Fibroblast of upper back skin (primary cell): ENCODE data around the gene DCDC1.

Experiments
- DNase-seq: peaks from one replicate; pipeline ENCODE4 v3.0.0-alpha.2; 2013

The DCDC1 gene

GRCh38 chr11:30902929-30903328 lies 466.6 kb downstream of the DCDC1 start:
- no peak for DNase-seq

- no peak for DNase-seq
Observed at GRCh38 chr11:30895046-30895445, 474.5 kb downstream of the DCDC1 start.

GRCh38 chr11:30893318-30893717 lies 476.2 kb downstream of the DCDC1 start:
- DNase-seq: peak; percentile 7

- DNase-seq: peak; percentile 73
Observed at GRCh38 chr11:30889143-30889794, 480.3 kb downstream of the DCDC1 start.

- DNase-seq: no peak
Observed at GRCh38 chr11:30879322-30880005, 490.1 kb downstream of the DCDC1 start.

- no peak for DNase-seq
Observed at GRCh38 chr11:30878400-30878799, 491.1 kb downstream of the DCDC1 start.

- DNase-seq: peak; percentile 44
Observed at GRCh38 chr11:30876663-30877396, 492.7 kb downstream of the DCDC1 start.

- no peak for DNase-seq
Observed at GRCh38 chr11:30876228-30876627, 493.3 kb downstream of the DCDC1 start.

GRCh38 chr11:30875806-30876205 lies 493.7 kb downstream of the DCDC1 start:
- no peak for DNase-seq

- no peak for DNase-seq
Observed at GRCh38 chr11:30873924-30874610, 495.5 kb downstream of the DCDC1 start.

- DNase-seq: peak; percentile 19
Observed at GRCh38 chr11:30868626-30869081, 500.9 kb downstream of the DCDC1 start.

GRCh38 chr11:30863209-30863608 lies 506.3 kb downstream of the DCDC1 start:
- DNase-seq: no peak

- no peak for DNase-seq
Observed at GRCh38 chr11:30861531-30861930, 508.0 kb downstream of the DCDC1 start.

- no peak for DNase-seq
Observed at GRCh38 chr11:30861064-30861463, 508.5 kb downstream of the DCDC1 start.

GRCh38 chr11:30860146-30860545 lies 509.4 kb downstream of the DCDC1 start:
- DNase-seq: no peak

- peak; percentile 30 for DNase-seq
Observed at GRCh38 chr11:30859669-30860068, 509.9 kb downstream of the DCDC1 start.

- DNase-seq: peak; percentile 24
Observed at GRCh38 chr11:30855383-30856006, 514.0 kb downstream of the DCDC1 start.

GRCh38 chr11:30853439-30853838 lies 516.1 kb downstream of the DCDC1 start:
- DNase-seq: no peak

- DNase-seq: no peak
Observed at GRCh38 chr11:30852645-30853044, 516.9 kb downstream of the DCDC1 start.

- no peak for DNase-seq
Observed at GRCh38 chr11:30852091-30852490, 517.4 kb downstream of the DCDC1 start.

GRCh38 chr11:30837252-30837651 lies 532.3 kb downstream of the DCDC1 start:
- DNase-seq: no peak

GRCh38 chr11:30832831-30833230 lies 536.7 kb downstream of the DCDC1 start:
- no peak for DNase-seq

GRCh38 chr11:30830681-30831080 lies 538.9 kb downstream of the DCDC1 start:
- no peak for DNase-seq
